ENCODE data around the gene KLHL13. TPM values are rescaled to one million over a fixed set of nuclear protein-coding genes. Genes with fewer than 3 reads are reported as not detected.

The KLHL13 gene
- total RNA-seq, 1 experiment from 2014 or later = not detected

- Histone ChIP-seq H3K9me3 (ENCODE audit: insufficient read depth, low read depth) (no peaks in the 10 kb centered on the region), H3F3A (ENCODE audit: insufficient read depth, low read depth) (no peaks in the 10 kb centered on the region), H3K79me2 (ENCODE audit: low read depth) (no peaks in the 10 kb centered on the region), H3K36me3 (ENCODE audit: low read depth) (no peaks in the 10 kb centered on the region), H3K4me3 (no peak overlapping the region), H3K27ac (no peak overlapping the region), H3K4me2 (no peak overlapping the region), H3K9me2 (ENCODE audit: insufficient read depth) (no peaks in the 10 kb centered on the region), H2AFZ (no peak overlapping the region), H3K27me3 (ENCODE audit: insufficient read depth, low read depth) (no peaks in the 10 kb centered on the region), H3K4me1 (replicated peaks; ENCODE audit: insufficient read depth) (no peaks in the 10 kb centered on the region), H4K20me1 (ENCODE audit: insufficient read depth) (no peaks in the 10 kb centered on the region)
- TF ChIP-seq CTCF (conservative IDR thresholded peaks at IDR 0.05) = no peak
- ChIA-PET POLR2A (ENCODE audit: unreplicated experiment) (no interaction called here), CTCF (no interaction called here)
- no TSS peak for BruUV-seq (replicated peaks)
- intact Hi-C loops (cut with micrococcal nuclease; ENCODE audit: unreplicated experiment) = no loop called here
- DNase-seq = no peak
Measured at GRCh38 chrX:118025226-118025625, 91.4 kb downstream of the KLHL13 start.

- no TSS peak for BruUV-seq (replicated peaks)
Measured at GRCh38 chrX:118024482-118024881, 92.1 kb downstream of the KLHL13 start.

GRCh38 chrX:118022753-118023152 is 93.9 kb downstream of the KLHL13 start:
- no peaks in the 10 kb centered on the region for H3K79me2 ChIP-seq (ENCODE audit: low read depth)
- H3K9me2 ChIP-seq (ENCODE audit: insufficient read depth) = no peaks in the 10 kb centered on the region
- no peaks in the 10 kb centered on the region for H3F3A ChIP-seq (ENCODE audit: insufficient read depth, low read depth)
- ChIA-PET POLR2A (ENCODE audit: unreplicated experiment) (no interaction called here), CTCF (no interaction called here)
- no peaks in the 10 kb centered on the region for H3K27me3 ChIP-seq (ENCODE audit: insufficient read depth, low read depth)
- no peaks in the 10 kb centered on the region for H3K4me1 ChIP-seq (replicated peaks; ENCODE audit: insufficient read depth)
- intact Hi-C loops (cut with micrococcal nuclease; ENCODE audit: unreplicated experiment) = no loop called here
- DNase-seq = no peak
- BruUV-seq (replicated peaks) = no TSS peak
- H3K36me3 ChIP-seq (ENCODE audit: low read depth) = no peaks in the 10 kb centered on the region
- no peaks in the 10 kb centered on the region for H4K20me1 ChIP-seq (ENCODE audit: insufficient read depth)
- no peak overlapping the region for H3K4me2 ChIP-seq
- TF ChIP-seq CTCF (conservative IDR thresholded peaks at IDR 0.05) (no peak), EZH2 (IDR thresholded peaks at IDR 0.05; ENCODE audit: low read depth) (no peak)
- H3K27ac ChIP-seq = no peak overlapping the region
- H3K9me3 ChIP-seq (ENCODE audit: insufficient read depth, low read depth) = no peaks in the 10 kb centered on the region
- no peak overlapping the region for H2AFZ ChIP-seq
- H3K4me3 ChIP-seq = no peak overlapping the region

More at GRCh38 chrX:118024482-118024881, 92.1 kb downstream of the KLHL13 start:
- no peaks in the 10 kb centered on the region for H3K4me1 ChIP-seq (replicated peaks; ENCODE audit: insufficient read depth)
- no peak for DNase-seq
- no peak overlapping the region for H3K4me3 ChIP-seq
- TF ChIP-seq EZH2 (IDR thresholded peaks at IDR 0.05; ENCODE audit: low read depth) (no peak), CTCF (conservative IDR thresholded peaks at IDR 0.05) (no peak)
- H3F3A ChIP-seq (ENCODE audit: insufficient read depth, low read depth) = no peaks in the 10 kb centered on the region
- H3K79me2 ChIP-seq (ENCODE audit: low read depth) = no peaks in the 10 kb centered on the region
- H3K36me3 ChIP-seq (ENCODE audit: low read depth) = no peaks in the 10 kb centered on the region
- H2AFZ ChIP-seq = no peak overlapping the region
- H3K27me3 ChIP-seq (ENCODE audit: insufficient read depth, low read depth) = no peaks in the 10 kb centered on the region
- H3K27ac ChIP-seq = no peak overlapping the region
- no peaks in the 10 kb centered on the region for H3K9me3 ChIP-seq (ENCODE audit: insufficient read depth, low read depth)
- CTCF ChIA-PET = no interaction called here
- H3K4me2 ChIP-seq = no peak overlapping the region
- POLR2A ChIA-PET (ENCODE audit: unreplicated experiment) = no interaction called here
- no peaks in the 10 kb centered on the region for H4K20me1 ChIP-seq (ENCODE audit: insufficient read depth)
- intact Hi-C loops (cut with micrococcal nuclease; ENCODE audit: unreplicated experiment) = no loop called here
- H3K9me2 ChIP-seq (ENCODE audit: insufficient read depth) = no peaks in the 10 kb centered on the region
